GM19025 (cell line): Measurements from ENCODE around the gene STPG2.

Experiments
- ATAC-seq: cut with Tn5 transposase; IDR thresholded peaks from one replicate; pipeline ENCODE4 v1.9.1; 2021; ENCODE audit warnings: mild to moderate bottlenecking, low read depth, moderate library complexity; ENCODE audit not compliant: unreplicated experiment

STPG2 gene

GRCh38 chr4:97548943-97549583 is 594.2 kb downstream of the STPG2 start:
- no peak for ATAC-seq

- ATAC-seq: no peak
Observed at GRCh38 chr4:97548186-97548585, 595.1 kb downstream of the STPG2 start.

GRCh38 chr4:97531351-97531750 is 611.9 kb downstream of the STPG2 start:
- no peak for ATAC-seq

DNA sequence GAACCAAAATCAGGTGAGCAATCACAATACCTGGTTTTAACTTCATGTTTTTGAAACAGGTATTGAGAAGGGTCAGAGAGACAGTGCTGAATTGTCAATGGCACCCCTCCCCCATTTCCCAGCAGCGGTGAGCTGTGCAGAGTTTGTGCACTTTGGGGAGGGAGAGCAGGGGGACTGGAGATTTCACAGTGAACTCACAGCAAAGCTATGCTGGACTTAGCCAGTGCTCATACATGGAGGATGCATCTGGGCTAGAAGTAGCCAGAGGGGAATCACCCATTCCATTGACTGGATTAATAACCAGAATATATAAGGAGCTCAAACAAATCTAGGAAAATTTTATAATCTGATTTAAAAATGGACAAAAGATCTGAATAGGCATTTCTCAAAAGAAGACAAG is 612.6 kb downstream of the STPG2 start:
- ATAC-seq: no peak

- ATAC-seq: no peak
Observed at GRCh38 chr4:97525236-97525635, 618.0 kb downstream of the STPG2 start.

- ATAC-seq: no peak
Observed at GRCh38 chr4:97517939-97518338, 625.3 kb downstream of the STPG2 start.

DNA sequence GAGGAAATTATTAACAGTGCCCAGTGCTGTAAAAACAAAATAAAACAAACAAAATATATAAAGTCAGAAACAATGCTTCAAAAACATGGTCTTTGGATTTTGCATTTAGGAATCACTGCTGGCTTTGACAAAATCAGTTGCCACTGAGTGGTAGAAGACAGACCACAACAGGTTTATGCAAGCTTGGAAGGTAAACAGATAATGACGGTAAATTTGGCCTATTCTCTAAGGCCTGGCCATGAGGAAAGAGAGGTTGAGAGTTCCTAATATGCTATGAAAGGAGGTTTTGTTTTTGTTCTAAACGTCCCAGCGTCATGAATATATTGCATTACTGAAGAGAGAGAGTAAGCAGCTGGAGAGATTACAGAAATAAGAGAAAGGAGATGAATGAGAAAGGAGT is 629.4 kb downstream of the STPG2 start:
- no peak for ATAC-seq
